Measurements from ENCODE around the gene DGKQ. TPM values are rescaled to one million over a fixed set of nuclear protein-coding genes. Genes with fewer than 3 reads are reported as not detected.

The DGKQ gene
- total and polyA plus RNA-seq, 2 experiments from 2014 or later = 4.0 to 22.4 TPM

DNA sequence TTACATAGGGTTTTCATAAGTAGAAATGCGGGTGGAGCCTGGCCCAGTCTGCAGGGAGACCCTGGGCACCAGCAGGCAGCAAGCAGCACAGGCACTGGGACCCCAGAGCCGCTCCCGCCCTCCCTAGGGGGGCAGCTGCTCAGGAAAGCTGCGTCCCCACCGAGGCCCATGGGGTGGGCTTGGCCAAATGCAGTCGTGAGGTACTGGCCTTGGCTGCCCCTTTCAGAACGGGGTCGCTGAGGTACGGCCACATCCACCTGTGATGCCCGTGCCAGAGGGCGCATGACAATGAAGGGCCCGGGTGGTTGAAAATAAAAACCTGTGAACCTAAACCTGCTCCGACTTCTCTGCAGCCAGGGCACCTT is 24.5 kb downstream of the DGKQ start:
- Histone ChIP-seq H2AFZ (no peak overlapping the region), H3K4me1 (ENCODE audit: insufficient read depth) (0 out of 2 replicates have a peak, but pooled peaks cover 4% of the 10 kb centered on the region), H3K27me3 (ENCODE audit: insufficient read depth) (no peaks in the 10 kb centered on the region), H4K20me1 (replicated peaks; ENCODE audit: insufficient read depth) (no peaks in the 10 kb centered on the region), H3K79me2 (replicated peaks; ENCODE audit: insufficient read depth) (no peaks in the 10 kb centered on the region), H3K27ac (ENCODE audit: low read depth) (no peak overlapping the region), H3K9me2 (ENCODE audit: insufficient read depth) (no peaks in the 10 kb centered on the region), H3K4me2 (no peak overlapping the region), H3K4me3 (no peak overlapping the region), H3K36me3 (ENCODE audit: insufficient read depth) (no peaks in the 10 kb centered on the region), H3F3A (replicated peaks; ENCODE audit: low read depth) (no peaks in the 10 kb centered on the region)
- ATAC-seq (no peak), DNase-seq (ENCODE audit: low spot score) (no peak)
- peaks cover 17% of the 10 kb centered on the region for H3K4me1 Mint-ChIP-seq
- peaks cover 12% of the 10 kb centered on the region for H3K27me3 Mint-ChIP-seq (ENCODE audit: insufficient read depth, low read depth, poor library complexity)
- no peak overlapping the region for H3K4me3 Mint-ChIP-seq
- no peaks in the 10 kb centered on the region for H3K9me3 Mint-ChIP-seq
- TF ChIP-seq EZH2phosphoT487 (IDR thresholded peaks at IDR 0.05; ENCODE audit: unreplicated experiment) (no peak), ZNF331 (CRISPR knock-in tag; IDR thresholded peaks at IDR 0.05; ENCODE audit: low read depth) (no peak), JUNB (IDR thresholded peaks at IDR 0.05; ENCODE audit: unreplicated experiment) (no peak), ZNF462 (CRISPR knock-in tag; IDR thresholded peaks at IDR 0.05) (no peak), STAT1 (IDR thresholded peaks at IDR 0.05; ENCODE audit: unreplicated experiment) (no peak), CREB1 (CRISPR knock-in tag; IDR thresholded peaks at IDR 0.05; ENCODE audit: low read depth) (no peak), ZNF114 (CRISPR knock-in tag; IDR thresholded peaks at IDR 0.05) (no peak)
- peak overlapping the region; percentile 64; the same call in 1 of the 2 replicates for H3K27ac Mint-ChIP-seq
- no peaks in the 10 kb centered on the region for H3K36me3 Mint-ChIP-seq (ENCODE audit: low read depth)

All from GM23338 (cell line).